DND-41 (cell line): ENCODE results near the gene ANKRD53.

Experiments used
- EZH2 ChIP-seq: IDR thresholded peaks from 3 replicates; pipeline ENCODE4 v1.6.1; 2012; ENCODE audit warnings: borderline replicate concordance, low read depth, mild to moderate bottlenecking, moderate library complexity, low read length, inconsistent platforms; ENCODE audit not compliant: severe bottlenecking
- TF ChIP-seq, protein P1 (sequence below): IDR thresholded peaks from 2 replicates; pipeline ENCODE4 v1.5.1; 2012; ENCODE audit warnings: borderline replicate concordance, low read length, moderate library complexity, mild to moderate bottlenecking; ENCODE audit not compliant: poor library complexity, severe bottlenecking; ENCODE audit errors: extremely low read depth

DNA sequence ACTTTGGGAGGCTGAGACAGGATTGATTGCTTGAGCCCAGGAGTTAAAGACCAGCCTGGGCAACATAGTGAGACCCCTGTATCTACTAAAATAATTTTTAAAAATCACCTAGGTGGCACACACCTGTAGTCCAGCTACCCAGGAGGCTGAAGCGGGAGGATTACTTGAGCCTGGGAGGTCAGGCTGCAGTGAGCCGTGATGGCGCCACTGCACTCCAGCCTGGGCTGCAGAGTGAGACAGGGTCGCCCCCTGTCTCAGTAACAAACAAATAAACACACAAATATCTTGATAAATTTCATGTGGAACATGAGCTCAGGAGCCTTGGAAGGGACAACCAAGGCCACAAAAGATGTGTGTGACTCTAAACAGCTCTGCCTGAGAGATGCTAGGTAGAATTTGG is 11.7 kb upstream of the ANKRD53 start:
- TF ChIP-seq, protein P1, sequence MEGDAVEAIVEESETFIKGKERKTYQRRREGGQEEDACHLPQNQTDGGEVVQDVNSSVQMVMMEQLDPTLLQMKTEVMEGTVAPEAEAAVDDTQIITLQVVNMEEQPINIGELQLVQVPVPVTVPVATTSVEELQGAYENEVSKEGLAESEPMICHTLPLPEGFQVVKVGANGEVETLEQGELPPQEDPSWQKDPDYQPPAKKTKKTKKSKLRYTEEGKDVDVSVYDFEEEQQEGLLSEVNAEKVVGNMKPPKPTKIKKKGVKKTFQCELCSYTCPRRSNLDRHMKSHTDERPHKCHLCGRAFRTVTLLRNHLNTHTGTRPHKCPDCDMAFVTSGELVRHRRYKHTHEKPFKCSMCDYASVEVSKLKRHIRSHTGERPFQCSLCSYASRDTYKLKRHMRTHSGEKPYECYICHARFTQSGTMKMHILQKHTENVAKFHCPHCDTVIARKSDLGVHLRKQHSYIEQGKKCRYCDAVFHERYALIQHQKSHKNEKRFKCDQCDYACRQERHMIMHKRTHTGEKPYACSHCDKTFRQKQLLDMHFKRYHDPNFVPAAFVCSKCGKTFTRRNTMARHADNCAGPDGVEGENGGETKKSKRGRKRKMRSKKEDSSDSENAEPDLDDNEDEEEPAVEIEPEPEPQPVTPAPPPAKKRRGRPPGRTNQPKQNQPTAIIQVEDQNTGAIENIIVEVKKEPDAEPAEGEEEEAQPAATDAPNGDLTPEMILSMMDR, result no peak
- TF ChIP-seq EZH2, result no peak
